BJ (cell line): ENCODE measurements around the gene ARVCF. TPM values are rescaled to one million over a fixed set of nuclear protein-coding genes. Genes with fewer than 3 reads are reported as not detected.
A peak's percentile ranks its signal among the peaks of the same experiment; 100 is the strongest.

Source experiments
- CTCF ChIA-PET: fragments of 350-600 bp; formaldehyde crosslinking; extraction: SDS; loops from one replicate; lab custom pipeline; 2021; ENCODE audit warnings: antibody characterized with exemption, inconsistent platforms; lab: Yijun Ruan, JAX
- POLR2A ChIA-PET: fragments of 300-600 bp; sonication (Branson Sonifier 250); formaldehyde crosslinking; extraction: SDS; loops from one replicate; lab custom pipeline; 2021; ENCODE audit warnings: antibody characterized with exemption; lab: Charles Lee
- DNase-seq: peaks from one replicate; pipeline ENCODE4 v3.0.0-alpha.2; 2011; ENCODE audit warnings: low read depth
- H3K27me3 ChIP-seq: 2 replicates; pipeline ENCODE4 v1.6.0; 2011; ENCODE audit warnings: low read length; ENCODE audit not compliant: control insufficient read depth, insufficient read depth
- H3K36me3 ChIP-seq: 2 replicates; pipeline ENCODE4 v1.5.1; 2011; ENCODE audit warnings: low read length; ENCODE audit not compliant: control insufficient read depth, insufficient read depth
- H3K4me3 ChIP-seq: 2 replicates; pipeline ENCODE4 v1.5.1; 2011; ENCODE audit warnings: low read depth, mild to moderate bottlenecking, control low read depth, low read length
- CTCF ChIP-seq: IDR thresholded peaks from 2 replicates; pipeline ENCODE4 v1.5.1; 2011; ENCODE audit warnings: low read depth, mild to moderate bottlenecking, control low read depth, inconsistent platforms, low read length, moderate library complexity; ENCODE audit not compliant: insufficient read depth
- polyA plus RNA-seq: library from polyadenylated mRNA; depleted of rRNA; stranded (reverse); fragments of >200 nt; gene quantifications from 2 replicates; pipeline ENCODE4 v1.2.3, GENCODE V29; 2011; rRNA removed
- small RNA-seq: library from RNA; depleted of rRNA; stranded (forward); fragments of <200 nt; gene quantifications from one replicate; pipeline ENCODE3, GENCODE V24; 2012; ENCODE audit warnings: low replicate concordance, low read depth; ENCODE audit not compliant: insufficient read length

The ARVCF gene
- polyA plus RNA-seq, 1 experiment: 3.8 TPM

GRCh38 chr22:19921544-19922081, 95.0 kb downstream of the ARVCF start:
- DNase-seq: no peak
- CTCF ChIA-PET: interaction anchor here (1.2 to 1.6 kb wide), 2 partner anchors 11 to 191 kb away, joined by 3 to 5 read pairs; no protein-coding TSS in a partner anchor
- no peak overlapping the region for H3K4me3 ChIP-seq
- peaks cover 24% of the 10 kb centered on the region for H3K36me3 ChIP-seq
- TF ChIP-seq CTCF: no peak
- POLR2A ChIA-PET: no interaction called here
- H3K27me3 ChIP-seq: no peaks in the 10 kb centered on the region

Small RNA genes lying within 50 kb of the gene (small RNA-seq; reads per million reads assigned to genes)
- gene MIR185: 778 reads per million, percentile 96 among the genes with 10 or more reads in this experiment

Other genes with a start within 250 kb of the ARVCF start
- gene GNB1L, start 161.9 kb downstream of the ARVCF start, polyA plus RNA-seq: 1.3 and 3.6 TPM in 2 replicates
- 11.7 and 18.9 TPM in 2 replicates for gene RTL10, start 161.9 kb downstream of the ARVCF start, polyA plus RNA-seq
- gene COMT, start 75.1 kb downstream of the ARVCF start, polyA plus RNA-seq: 146 and 332 TPM in 2 replicates
- gene TXNRD2, start 75.0 kb downstream of the ARVCF start, polyA plus RNA-seq: 16.0 and 28.5 TPM in 2 replicates
- gene TANGO2, start 4.3 kb upstream of the ARVCF start, polyA plus RNA-seq: 33.4 and 51.7 TPM in 2 replicates
- 16.3 and 21.3 TPM in 2 replicates for gene DGCR8, start 63.4 kb upstream of the ARVCF start, polyA plus RNA-seq
- gene RANBP1, start 99.3 kb upstream of the ARVCF start, polyA plus RNA-seq: 164 and 166 TPM in 2 replicates
- gene TRMT2A, start 100.4 kb upstream of the ARVCF start, polyA plus RNA-seq: 20.1 and 34.2 TPM in 2 replicates
- 15.1 and 32.2 TPM in 2 replicates for gene ZDHHC8, start 115.0 kb upstream of the ARVCF start, polyA plus RNA-seq
- 4.9 and 6.5 TPM in 2 replicates for gene CCDC188, start 134.2 kb upstream of the ARVCF start, polyA plus RNA-seq